MM.1S (cell line): ENCODE measurements around the gene ADNP2.

ENCODE experiments used
- CTCF ChIP-seq: fragments of 300-600 bp; sonication (generic); IDR thresholded peaks from 2 replicates; pipeline ENCODE4 v1.5.1; 2016; ENCODE audit warnings: antibody characterized with exemption, low read length, mixed read lengths
- EZH2 ChIP-seq: fragments of 300-600 bp; sonication (generic); optimal IDR thresholded peaks from 2 replicates; pipeline ENCODE3; 2017; ENCODE audit warnings: low read depth, mild to moderate bottlenecking, antibody characterized with exemption, low read length, mixed read lengths

- TF ChIP-seq EZH2 (no peak), CTCF (no peak)
Observed at GRCh38 chr18:80074697-80075096, 34.4 kb upstream of the ADNP2 start.
